ENCODE data around the gene CTSK. TPM values are rescaled to one million over a fixed set of nuclear protein-coding genes. Genes with fewer than 3 reads are reported as not detected.

CTSK gene
- total and polyA plus RNA-seq, 2 of the 4 experiments (the other 2 are of a cell fraction): 7.7 to 15.1 TPM

- Histone ChIP-seq H3K23ac (ENCODE audit: low read depth, low read length) (no peak overlapping the region), H3K27ac (ENCODE audit: insufficient read depth, low read length) (no peak overlapping the region), H4K91ac (ENCODE audit: insufficient read depth, low read depth, low read length) (no peak overlapping the region), H3K56ac (ENCODE audit: extremely low read depth, insufficient read depth, low read length) (no peak overlapping the region), H3K79me1 (ENCODE audit: low read depth in 1 of 2, low read length in 2 of 2) (peaks cover 0 to 3% of the 10 kb centered on the region in 2 experiments; a peak in 1 of 4 replicates), H4K20me1 (ENCODE audit: insufficient read depth, low read length) (no peaks in the 10 kb centered on the region), H2AFZ (replicated peaks; ENCODE audit: low read length, poor library complexity) (no peak overlapping the region), H3K14ac (replicated peaks; ENCODE audit: low read depth, low read length) (no peak overlapping the region), H3K4ac (ENCODE audit: low read depth, low read length) (no peak overlapping the region), H4K8ac (ENCODE audit: low read depth in 2 of 2, low read length in 2 of 2) (no peak overlapping the region), H3K4me2 (ENCODE audit: low read depth, low read length) (no peak overlapping the region), H3K4me3 (ENCODE audit: insufficient read depth, low read depth, low read length) (no peak overlapping the region), H3K18ac (ENCODE audit: low read depth, low read length) (no peak overlapping the region), H2AK9ac (replicated peaks; ENCODE audit: low read depth, low read length, poor library complexity) (no peak overlapping the region), H3K9me3 (ENCODE audit: control insufficient read depth, insufficient read depth, low read length) (no peaks in the 10 kb centered on the region), H2BK15ac (ENCODE audit: low read depth, low read length) (no peak overlapping the region), H3K4me1 (ENCODE audit: control insufficient read depth, insufficient read depth, low read length) (no peaks in the 10 kb centered on the region), H3K9me1 (ENCODE audit: insufficient read depth, low read length) (0 out of 2 replicates have a peak, but pooled peaks cover 2% of the 10 kb centered on the region), H3K36me3 (ENCODE audit: control insufficient read depth, insufficient read depth, low read length) (peaks cover 39% of the 10 kb centered on the region), H3K27me3 (ENCODE audit: control insufficient read depth, insufficient read depth, low read length) (no peaks in the 10 kb centered on the region), H2BK5ac (ENCODE audit: low read depth, low read length, poor library complexity, severe bottlenecking) (no peak overlapping the region), H2BK20ac (ENCODE audit: low read depth, low read length) (no peak overlapping the region), H4K5ac (ENCODE audit: low read depth, low read length) (no peak overlapping the region), H3K9ac (ENCODE audit: low read depth, low read length) (no peak overlapping the region), H2BK120ac (ENCODE audit: low read depth, low read length) (no peak overlapping the region), H2AK5ac (ENCODE audit: low read depth, low read length) (no peak overlapping the region)
- 100% methylated on average over 1 of the region's 1 CpG; no CpG with 5 or more reads in 1 of the 2 experiments for WGBS, 2 experiments (ENCODE audit: extremely low coverage in 2 of 2, insufficient read length in 1 of 2)
- no TSS peak for BruUV-seq (replicated peaks)
- TF ChIP-seq SMC3 (IDR thresholded peaks at IDR 0.05; ENCODE audit: low read depth, low read length) (no peak), BHLHE40 (IDR thresholded peaks at IDR 0.05; ENCODE audit: low read depth, low read length) (no peak), CEBPB (IDR thresholded peaks at IDR 0.05; ENCODE audit: low read depth, low read length) (no peak), RAD21 (IDR thresholded peaks at IDR 0.05; ENCODE audit: low read length) (no peak), MAZ (IDR thresholded peaks at IDR 0.05; ENCODE audit: borderline replicate concordance, low read depth, low read length) (no peak), ELK1 (IDR thresholded peaks at IDR 0.05; ENCODE audit: borderline replicate concordance, low read depth, low read length) (no peak), MAFK (IDR thresholded peaks at IDR 0.05; ENCODE audit: low read depth, low read length) (no peak), RCOR1 (IDR thresholded peaks at IDR 0.05; ENCODE audit: insufficient replicate concordance, low read length) (no peak), CHD1 (IDR thresholded peaks at IDR 0.05; ENCODE audit: low read depth, low read length) (no peak), POLR2A (IDR thresholded peaks at IDR 0.05; ENCODE audit: low read depth, low read length) (no peak), MXI1 (IDR thresholded peaks at IDR 0.05; ENCODE audit: borderline replicate concordance, low read depth, low read length) (no peak), NFE2L2 (IDR thresholded peaks at IDR 0.05; ENCODE audit: low read depth, low read length) (no peak), RFX5 (IDR thresholded peaks at IDR 0.05; ENCODE audit: low read depth, low read length) (no peak), FOS (IDR thresholded peaks at IDR 0.05; ENCODE audit: low read depth, low read length) (no peak)
- TF ChIP-seq, protein P1, sequence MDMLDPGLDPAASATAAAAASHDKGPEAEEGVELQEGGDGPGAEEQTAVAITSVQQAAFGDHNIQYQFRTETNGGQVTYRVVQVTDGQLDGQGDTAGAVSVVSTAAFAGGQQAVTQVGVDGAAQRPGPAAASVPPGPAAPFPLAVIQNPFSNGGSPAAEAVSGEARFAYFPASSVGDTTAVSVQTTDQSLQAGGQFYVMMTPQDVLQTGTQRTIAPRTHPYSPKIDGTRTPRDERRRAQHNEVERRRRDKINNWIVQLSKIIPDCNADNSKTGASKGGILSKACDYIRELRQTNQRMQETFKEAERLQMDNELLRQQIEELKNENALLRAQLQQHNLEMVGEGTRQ (IDR thresholded peaks at IDR 0.05; ENCODE audit: low read depth, low read length): no peak
- TF ChIP-seq, protein P2, sequence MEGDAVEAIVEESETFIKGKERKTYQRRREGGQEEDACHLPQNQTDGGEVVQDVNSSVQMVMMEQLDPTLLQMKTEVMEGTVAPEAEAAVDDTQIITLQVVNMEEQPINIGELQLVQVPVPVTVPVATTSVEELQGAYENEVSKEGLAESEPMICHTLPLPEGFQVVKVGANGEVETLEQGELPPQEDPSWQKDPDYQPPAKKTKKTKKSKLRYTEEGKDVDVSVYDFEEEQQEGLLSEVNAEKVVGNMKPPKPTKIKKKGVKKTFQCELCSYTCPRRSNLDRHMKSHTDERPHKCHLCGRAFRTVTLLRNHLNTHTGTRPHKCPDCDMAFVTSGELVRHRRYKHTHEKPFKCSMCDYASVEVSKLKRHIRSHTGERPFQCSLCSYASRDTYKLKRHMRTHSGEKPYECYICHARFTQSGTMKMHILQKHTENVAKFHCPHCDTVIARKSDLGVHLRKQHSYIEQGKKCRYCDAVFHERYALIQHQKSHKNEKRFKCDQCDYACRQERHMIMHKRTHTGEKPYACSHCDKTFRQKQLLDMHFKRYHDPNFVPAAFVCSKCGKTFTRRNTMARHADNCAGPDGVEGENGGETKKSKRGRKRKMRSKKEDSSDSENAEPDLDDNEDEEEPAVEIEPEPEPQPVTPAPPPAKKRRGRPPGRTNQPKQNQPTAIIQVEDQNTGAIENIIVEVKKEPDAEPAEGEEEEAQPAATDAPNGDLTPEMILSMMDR (conservative IDR thresholded peaks at IDR 0.05; ENCODE audit: low read depth, low read length): no peak
- ChIA-PET POLR2A (ENCODE audit: unreplicated experiment) (no interaction called here), CTCF (no interaction called here)
- in situ Hi-C loops (cut with MboI; ENCODE audit: low sequenced_read_pairs): no loop called here
- intact Hi-C loops (cut with micrococcal nuclease): no loop called here
- dilution Hi-C loops (cut with HindIII; ENCODE audit: low sequenced_read_pairs, unreplicated experiment): no loop called here
- ATAC-seq (ENCODE audit: low read depth): no peak
- no peak for DNase-seq
Observed at GRCh38 chr1:150826299-150826698, 18.2 kb upstream of the CTSK start.

Measured in IMR-90 (cell line).